Measurements from ENCODE around the gene LAMC2. TPM values are rescaled to one million over a fixed set of nuclear protein-coding genes. Genes with fewer than 3 reads are reported as not detected.

Gene LAMC2
- total RNA-seq, 2 experiments from 2014 or later, result not detected

DNA sequence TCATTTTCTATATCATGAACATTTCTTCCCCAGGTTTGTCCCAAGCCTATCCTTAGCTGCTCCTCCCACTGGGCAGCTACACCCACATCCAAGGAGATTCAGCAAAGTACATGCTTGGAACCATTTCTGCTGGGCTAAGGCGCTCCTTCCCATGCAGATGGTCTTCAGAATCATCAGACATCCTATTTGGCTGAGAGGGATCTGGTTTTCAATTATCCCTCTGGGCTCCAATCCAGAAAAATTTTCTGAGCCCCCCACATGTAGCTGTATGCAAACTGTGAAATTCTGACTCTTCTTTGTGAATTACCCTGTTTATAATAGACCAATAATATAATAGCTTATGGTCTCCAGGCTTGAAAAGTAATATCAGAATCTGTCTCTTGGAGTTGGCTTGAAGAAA lies 99.2 kb downstream of the LAMC2 start:
- H3K27ac Mint-ChIP-seq, result no peak overlapping the region

DNA sequence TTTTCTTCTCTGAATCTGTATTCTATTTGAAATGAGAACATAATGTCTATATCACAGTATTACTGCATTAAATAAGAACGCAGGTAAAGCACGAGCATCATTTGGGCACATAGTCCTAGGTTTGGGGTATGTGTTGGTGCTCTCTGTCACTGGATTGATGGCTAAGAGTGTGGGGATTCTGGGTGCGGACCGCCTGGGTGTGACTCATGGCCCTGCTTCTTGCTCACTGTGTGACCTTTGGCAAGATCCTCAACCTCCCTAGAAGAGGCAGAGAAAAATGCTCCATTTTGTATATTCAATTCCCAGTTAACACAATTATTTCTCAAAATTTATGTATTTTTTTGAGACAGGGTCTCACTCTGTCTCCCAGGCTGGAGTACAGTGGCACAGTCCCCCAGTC lies 99.7 kb downstream of the LAMC2 start:
- H3K4me3 Mint-ChIP-seq, result no peak overlapping the region
- peaks cover 17% of the 10 kb centered on the region for H3K27me3 Mint-ChIP-seq
- no peaks in the 10 kb centered on the region for H3K4me1 Mint-ChIP-seq
- no peaks in the 10 kb centered on the region for H3K36me3 Mint-ChIP-seq
- no peak for DNase-seq
- no peak overlapping the region for H3K27ac Mint-ChIP-seq
- H3K9me3 Mint-ChIP-seq, result no peaks in the 10 kb centered on the region

More for the DNA sequence above, 99.2 kb downstream of the LAMC2 start:
- H3K4me3 Mint-ChIP-seq, result no peak overlapping the region
- H3K9me3 Mint-ChIP-seq, result no peaks in the 10 kb centered on the region
- H3K4me1 Mint-ChIP-seq, result no peaks in the 10 kb centered on the region
- H3K36me3 Mint-ChIP-seq, result no peaks in the 10 kb centered on the region
- peaks cover 17% of the 10 kb centered on the region for H3K27me3 Mint-ChIP-seq
- DNase-seq, result no peak

DNA sequence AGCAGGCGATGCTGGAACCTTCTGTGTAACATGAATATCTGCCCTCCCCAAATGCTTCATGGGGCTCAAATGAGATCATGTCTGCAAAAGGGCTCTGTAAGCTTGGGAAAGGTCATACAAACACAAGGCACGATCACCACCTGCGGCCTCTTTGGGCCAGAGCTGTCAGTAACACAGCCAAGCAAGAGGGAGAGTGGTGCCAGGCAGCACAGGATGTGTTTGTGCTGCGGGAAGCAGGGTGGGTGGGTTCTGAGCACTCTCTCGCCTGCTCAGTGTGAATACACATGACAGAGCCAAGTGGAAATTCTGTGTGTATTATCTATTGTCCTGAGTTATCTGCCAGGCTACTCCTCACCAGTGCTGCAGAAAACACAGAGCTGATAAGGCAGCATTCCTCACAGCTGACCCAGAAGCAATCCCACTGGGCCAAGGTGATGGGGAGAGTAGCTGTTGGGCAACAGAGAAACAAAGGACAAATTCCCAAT lies 101.2 kb downstream of the LAMC2 start:
- Mint-ChIP-seq H3K27me3 (peaks cover 8% of the 10 kb centered on the region), H3K4me1 (no peaks in the 10 kb centered on the region), H3K4me3 (no peak overlapping the region), H3K9me3 (no peaks in the 10 kb centered on the region), H3K36me3 (no peaks in the 10 kb centered on the region), H3K27ac (no peak overlapping the region)
- no peak for DNase-seq

DNA sequence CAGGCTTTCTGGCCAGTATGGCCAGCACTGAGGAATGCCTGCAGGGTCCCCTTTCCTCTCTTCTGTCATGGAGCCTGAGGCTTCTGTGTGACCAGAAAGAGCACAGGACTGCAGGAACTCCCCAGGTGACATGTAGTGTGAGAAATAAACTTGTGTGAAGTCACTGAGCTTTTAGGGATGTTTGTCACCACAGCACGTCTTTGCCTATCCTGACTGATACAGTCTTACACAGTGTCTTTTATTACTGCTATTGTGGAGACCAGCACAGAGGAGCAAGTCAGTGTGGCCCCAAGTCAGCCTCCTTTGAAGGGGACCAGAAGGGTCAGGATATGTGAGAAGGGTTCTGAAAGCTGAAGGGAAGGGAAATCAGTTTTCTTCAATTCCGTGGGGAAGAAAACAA lies 102.5 kb downstream of the LAMC2 start:
- DNase-seq, result no peak
- no peaks in the 10 kb centered on the region for H3K4me1 Mint-ChIP-seq
- H3K36me3 Mint-ChIP-seq, result no peaks in the 10 kb centered on the region
- H3K27me3 Mint-ChIP-seq, result peaks cover 6% of the 10 kb centered on the region
- no peak overlapping the region for H3K4me3 Mint-ChIP-seq
- H3K9me3 Mint-ChIP-seq, result no peaks in the 10 kb centered on the region
- H3K27ac Mint-ChIP-seq, result no peak overlapping the region

DNA sequence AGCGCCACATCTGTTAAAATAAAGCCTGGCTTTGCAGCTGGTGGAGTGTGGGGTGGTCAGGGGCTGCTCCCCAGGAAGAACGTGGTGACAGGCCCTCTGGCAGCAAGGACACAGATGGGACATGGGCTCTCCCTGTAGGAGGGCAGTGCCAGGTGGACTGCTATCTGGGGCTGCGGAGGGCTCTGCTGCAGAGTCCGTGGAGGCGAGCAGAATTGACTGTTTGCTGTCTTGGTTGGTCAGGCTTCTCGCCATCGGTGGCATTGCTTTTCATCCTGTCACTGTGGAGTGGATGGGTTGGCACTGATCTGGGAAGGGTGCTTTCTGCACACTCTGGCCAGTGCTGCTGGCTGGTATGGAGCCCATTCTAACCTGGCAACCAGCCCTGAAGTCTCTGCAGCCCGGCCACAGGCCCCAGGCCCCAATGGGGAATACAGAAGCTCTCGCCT lies 103.0 kb downstream of the LAMC2 start:
- Mint-ChIP-seq H3K9me3 (no peaks in the 10 kb centered on the region), H3K4me1 (no peaks in the 10 kb centered on the region), H3K27ac (no peak overlapping the region), H3K27me3 (peaks cover 6% of the 10 kb centered on the region), H3K4me3 (no peak overlapping the region), H3K36me3 (no peaks in the 10 kb centered on the region)
- no peak for DNase-seq

DNA sequence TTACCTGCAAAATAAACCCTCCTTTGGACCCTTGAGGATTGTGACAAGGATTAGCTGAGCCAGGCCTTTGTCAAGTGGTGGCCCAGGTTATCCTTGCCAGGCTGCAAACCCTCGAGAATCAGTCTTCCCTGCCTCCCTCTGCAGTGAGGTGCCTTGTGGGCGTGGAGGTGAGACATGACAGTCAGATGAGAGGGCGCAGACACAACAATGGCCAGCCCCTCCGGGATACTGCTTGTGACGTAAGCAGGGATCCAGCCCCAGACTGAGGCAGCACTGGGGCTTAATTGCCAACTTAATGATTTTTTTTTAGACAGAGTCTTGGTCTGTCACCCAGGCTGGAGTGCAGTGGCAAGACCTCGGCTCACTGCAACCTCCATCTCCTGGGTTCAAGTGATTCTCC lies 104.6 kb downstream of the LAMC2 start:
- Mint-ChIP-seq H3K36me3 (no peaks in the 10 kb centered on the region), H3K27ac (no peak overlapping the region), H3K4me1 (no peaks in the 10 kb centered on the region), H3K4me3 (no peak overlapping the region), H3K27me3 (no peaks in the 10 kb centered on the region), H3K9me3 (no peaks in the 10 kb centered on the region)
- no peak for DNase-seq

DNA sequence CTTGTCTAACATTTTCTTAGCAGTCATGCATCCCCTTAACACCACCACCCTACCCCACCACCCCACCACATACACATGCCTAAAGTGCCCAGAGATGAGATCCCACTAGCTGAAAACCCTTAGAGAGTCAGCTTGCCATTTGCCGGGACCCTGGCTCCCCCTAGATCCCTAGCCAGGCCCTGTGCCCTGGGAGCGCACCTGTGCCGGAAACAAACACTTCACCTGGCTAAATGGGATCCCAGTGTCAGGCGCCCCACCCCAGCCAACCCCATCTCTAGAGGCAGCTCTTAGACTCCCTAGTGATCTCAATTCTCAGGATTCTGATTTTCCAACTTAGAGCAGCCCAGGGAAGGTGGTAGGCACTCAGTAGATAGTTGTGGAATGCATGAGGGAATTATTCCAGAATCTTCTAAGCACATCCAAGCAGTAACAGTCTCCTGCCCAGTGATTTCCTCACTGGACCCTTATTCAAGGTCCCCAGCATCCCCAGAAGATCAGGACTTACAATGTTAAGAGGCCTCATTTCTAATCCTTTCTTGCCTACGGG lies 105.2 kb downstream of the LAMC2 start:
- no peaks in the 10 kb centered on the region for H3K4me1 Mint-ChIP-seq
- DNase-seq, result no peak
- no peak overlapping the region for H3K4me3 Mint-ChIP-seq
- no peak overlapping the region for H3K27ac Mint-ChIP-seq
- no peaks in the 10 kb centered on the region for H3K9me3 Mint-ChIP-seq
- no peaks in the 10 kb centered on the region for H3K27me3 Mint-ChIP-seq
- H3K36me3 Mint-ChIP-seq, result no peaks in the 10 kb centered on the region

DNA sequence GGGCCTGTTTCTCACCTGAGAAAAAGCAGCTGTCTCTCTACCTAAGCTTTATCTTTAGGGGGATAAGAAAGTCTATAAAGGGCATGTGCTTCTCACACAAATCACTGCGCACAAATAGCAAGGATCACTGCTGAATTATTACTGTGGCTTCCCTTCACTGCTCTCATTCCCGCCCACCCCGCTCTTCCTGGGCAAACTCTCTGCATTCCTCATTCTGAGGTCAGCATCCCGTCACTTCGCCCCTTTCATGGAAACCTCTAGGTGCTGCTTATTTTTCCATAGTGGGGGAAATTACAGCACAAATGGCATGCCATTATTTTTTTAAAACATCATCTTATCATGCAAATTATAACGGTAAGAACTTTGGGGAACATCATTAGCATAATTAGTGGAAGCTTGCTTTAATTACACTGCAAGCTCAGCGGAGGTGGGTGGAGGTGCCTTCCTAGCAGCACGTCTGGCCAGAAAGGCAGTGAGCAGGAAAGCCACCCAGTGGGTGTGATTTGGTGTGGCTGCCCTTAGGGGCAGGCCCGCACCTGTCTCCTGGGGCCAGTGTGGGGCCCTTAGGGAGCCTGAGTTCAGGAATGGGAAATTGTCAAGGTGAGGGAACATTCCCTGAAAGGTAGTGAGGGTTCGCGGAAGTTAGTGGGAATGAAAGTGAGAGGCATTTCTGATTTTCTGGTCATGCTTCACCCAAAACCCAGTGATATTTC lies 105.9 kb downstream of the LAMC2 start:
- no peak for DNase-seq
- Mint-ChIP-seq H3K4me1 (no peaks in the 10 kb centered on the region), H3K4me3 (no peak overlapping the region), H3K27ac (no peak overlapping the region), H3K27me3 (no peaks in the 10 kb centered on the region), H3K36me3 (no peaks in the 10 kb centered on the region), H3K9me3 (no peaks in the 10 kb centered on the region)

DNA sequence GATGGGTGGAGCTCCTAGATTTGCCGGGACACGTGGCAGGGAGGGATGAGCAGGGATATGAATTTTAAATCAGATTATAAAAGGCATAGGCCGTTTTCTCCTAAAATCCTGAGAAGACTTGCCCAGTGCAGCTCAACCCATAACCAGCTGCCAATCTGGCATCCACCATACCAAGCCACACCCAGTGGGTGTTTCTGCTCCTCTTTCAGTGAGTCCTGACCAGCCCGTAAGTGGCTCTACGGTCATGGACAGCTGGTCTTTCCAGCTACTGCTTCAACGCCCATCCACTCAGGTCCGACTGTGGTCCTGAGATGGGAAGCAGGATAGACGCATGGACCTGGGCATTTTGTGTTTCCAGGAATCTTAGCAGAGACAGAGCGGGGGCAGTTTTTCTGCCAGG lies 107.2 kb downstream of the LAMC2 start:
- no peaks in the 10 kb centered on the region for H3K4me1 Mint-ChIP-seq
- no peaks in the 10 kb centered on the region for H3K9me3 Mint-ChIP-seq
- H3K36me3 Mint-ChIP-seq, result no peaks in the 10 kb centered on the region
- H3K27me3 Mint-ChIP-seq, result no peaks in the 10 kb centered on the region
- H3K27ac Mint-ChIP-seq, result no peak overlapping the region
- DNase-seq, result no peak
- no peak overlapping the region for H3K4me3 Mint-ChIP-seq

DNA sequence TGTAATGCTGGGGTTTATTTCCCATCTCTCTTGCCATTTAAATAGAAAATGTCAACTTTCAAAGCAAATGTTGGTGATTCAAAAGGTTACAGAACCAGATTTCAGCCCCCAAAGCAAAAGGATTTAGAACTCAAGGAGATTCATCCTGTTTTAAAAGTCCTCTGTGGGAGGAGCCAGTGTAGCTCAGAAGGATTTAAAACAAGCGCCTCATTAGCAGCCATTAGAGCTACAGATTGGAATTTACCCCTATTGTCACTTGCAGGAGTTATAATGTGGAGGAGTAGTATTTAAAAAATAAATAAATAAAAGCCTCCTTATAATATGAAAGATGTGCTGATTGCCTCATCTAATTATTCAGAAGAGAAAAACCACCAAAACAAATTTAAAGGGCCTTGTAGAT lies 107.8 kb downstream of the LAMC2 start:
- no peak for DNase-seq
- Mint-ChIP-seq H3K27me3 (no peaks in the 10 kb centered on the region), H3K4me3 (no peak overlapping the region), H3K4me1 (no peaks in the 10 kb centered on the region), H3K36me3 (no peaks in the 10 kb centered on the region), H3K9me3 (no peaks in the 10 kb centered on the region), H3K27ac (no peak overlapping the region)

Other genes with a start within 250 kb of the LAMC2 start
- not detected for gene SHCBP1L, start 233.1 kb upstream of the LAMC2 start, total RNA-seq
- under 1 TPM; 0.42 to 0.66 TPM for gene LAMC1, start 162.8 kb upstream of the LAMC2 start, total RNA-seq
- not detected for gene NMNAT2, start 232.1 kb downstream of the LAMC2 start, total RNA-seq